ENCODE measurements around the gene CEP78.

The CEP78 gene

GRCh38 chr9:78311075-78311474 is 75.2 kb downstream of the CEP78 start:
- DNase-seq: no peak

GRCh38 chr9:78311886-78312524 is 76.1 kb downstream of the CEP78 start:
- no peak for DNase-seq

- no peak for DNase-seq
Measured at GRCh38 chr9:78314550-78314949, 78.7 kb downstream of the CEP78 start.

- DNase-seq: no peak
Measured at GRCh38 chr9:78314953-78315870, 79.3 kb downstream of the CEP78 start.

- no peak for DNase-seq
Measured at GRCh38 chr9:78316166-78316892, 80.5 kb downstream of the CEP78 start.

- no peak for DNase-seq
Measured at GRCh38 chr9:78319197-78320029, 83.5 kb downstream of the CEP78 start.

- DNase-seq: no peak
Measured at GRCh38 chr9:78320030-78320693, 84.3 kb downstream of the CEP78 start.

- DNase-seq: no peak
Measured at GRCh38 chr9:78320875-78321496, 85.1 kb downstream of the CEP78 start.

GRCh38 chr9:78321505-78321904 is 85.6 kb downstream of the CEP78 start:
- DNase-seq: no peak

GRCh38 chr9:78324068-78324650 is 88.3 kb downstream of the CEP78 start:
- DNase-seq: no peak

- DNase-seq: no peak
Measured at GRCh38 chr9:78324682-78325081, 88.8 kb downstream of the CEP78 start.

- DNase-seq: no peak
Measured at GRCh38 chr9:78325343-78325742, 89.5 kb downstream of the CEP78 start.

GRCh38 chr9:78325846-78326360 is 90.0 kb downstream of the CEP78 start:
- no peak for DNase-seq

GRCh38 chr9:78326564-78326963 is 90.7 kb downstream of the CEP78 start:
- DNase-seq: no peak

Data from CD4-positive, alpha-beta T cell treated with Interleukin-1 beta for 1 hour (primary cell).